Epithelial cell of alveolus of lung (primary cell): ENCODE results near the gene PCDHB6. TPM values are rescaled to one million over a fixed set of nuclear protein-coding genes. Genes with fewer than 3 reads are reported as not detected.

ENCODE experiments used
- total RNA-seq: library from RNA; depleted of rRNA; stranded (reverse); fragments of >200 nt; gene quantifications from 2 replicates; pipeline ENCODE4 v1.2.1, GENCODE V29; 2015

Gene PCDHB6
- 0.64 TPM in 1 of 2 replicates, not detected in the other for total RNA-seq

GRCh38 chr5:141149812-141150211 is at the start of gene PCDHB6:
PCDHB6 (plus strand) TSS chr5:141150057; CDS start chr5:141150258, 201 bp downstream.

GRCh38 chr5:141100243-141100805 is 49.5 kb upstream of the PCDHB6 start, which contains the start of gene PCDHB3:
PCDHB3 (plus strand) TSS chr5:141100473; CDS start chr5:141100650, 177 bp downstream.

GRCh38 chr5:141121563-141121962 is 28.3 kb upstream of the PCDHB6 start, which contains the start of gene PCDHB4:
PCDHB4 (plus strand) TSS chr5:141121818; CDS start chr5:141121999, 181 bp downstream.

GRCh38 chr5:141135030-141135717 is 14.7 kb upstream of the PCDHB6 start, which contains the start of gene PCDHB5:
PCDHB5 (plus strand) TSS chr5:141135206; CDS start chr5:141135435, 229 bp downstream.

GRCh38 chr5:141172381-141173204 is 22.7 kb downstream of the PCDHB6 start, which contains the start of gene PCDHB7:
PCDHB7 (plus strand) TSS chr5:141172644; CDS start chr5:141172836, 192 bp downstream.

GRCh38 chr5:141177577-141178191 is 27.8 kb downstream of the PCDHB6 start, which contains the start of gene PCDHB8:
PCDHB8 (plus strand) TSS chr5:141177790; CDS start chr5:141178035, 245 bp downstream.

GRCh38 chr5:141182248-141182647 is 32.4 kb downstream of the PCDHB6 start, which contains the start of gene PCDHB16:
PCDHB16 (plus strand) TSS chr5:141182387; CDS start chr5:141182560, 173 bp downstream.

GRCh38 chr5:141186897-141187512 is 37.1 kb downstream of the PCDHB6 start, which contains the start of gene PCDHB9:
PCDHB9 (plus strand) TSS chr5:141187161; CDS start chr5:141187319, 158 bp downstream.

GRCh38 chr5:141192110-141192725 is 42.4 kb downstream of the PCDHB6 start, which contains the start of gene PCDHB10:
PCDHB10 (plus strand) TSS chr5:141192353; CDS start chr5:141192553, 200 bp downstream.

GRCh38 chr5:141199359-141200235 is 49.7 kb downstream of the PCDHB6 start, which contains the start of gene PCDHB11:
PCDHB11 (plus strand) TSS chr5:141199627; CDS start chr5:141199775, 148 bp downstream.

Other genes with a start within 250 kb of the PCDHB6 start
- gene PCDHAC1, start 223.8 kb upstream of the PCDHB6 start, total RNA-seq: 0.26 TPM in 1 of 2 replicates, not detected in the other
- 0.39 TPM in 1 of 2 replicates, not detected in the other for gene PCDHAC2, start 183.6 kb upstream of the PCDHB6 start, total RNA-seq
- not detected in 2 replicates for gene PCDHB1, start 98.7 kb upstream of the PCDHB6 start, total RNA-seq
- gene PCDHB2, start 55.4 kb upstream of the PCDHB6 start, total RNA-seq: under 0.01 and 1.2 TPM in 2 replicates
- gene PCDHB3, start 49.6 kb upstream of the PCDHB6 start, total RNA-seq: 0.13 and 0.16 TPM in 2 replicates
- gene PCDHB4, start 28.2 kb upstream of the PCDHB6 start, total RNA-seq: under 0.01 TPM in 1 of 2 replicates, not detected in the other
- gene PCDHB5, start 14.9 kb upstream of the PCDHB6 start, total RNA-seq: 0.39 and 1.3 TPM in 2 replicates
- under 0.01 and 1.9 TPM in 2 replicates for gene PCDHB7, start 22.6 kb downstream of the PCDHB6 start, total RNA-seq
- not detected in 2 replicates for gene PCDHB8, start 27.7 kb downstream of the PCDHB6 start, total RNA-seq
- 0.08 and 0.13 TPM in 2 replicates for gene PCDHB16, start 32.3 kb downstream of the PCDHB6 start, total RNA-seq
- gene PCDHB9, start 37.1 kb downstream of the PCDHB6 start, total RNA-seq: 0.08 TPM in 1 of 2 replicates, not detected in the other
- gene PCDHB10, start 42.3 kb downstream of the PCDHB6 start, total RNA-seq: 0.13 and 0.24 TPM in 2 replicates
- 0.13 and 1.7 TPM in 2 replicates for gene PCDHB11, start 49.6 kb downstream of the PCDHB6 start, total RNA-seq
- gene PCDHB12, start 58.7 kb downstream of the PCDHB6 start, total RNA-seq: 0.08 TPM in 1 of 2 replicates, not detected in the other
- gene PCDHB13, start 63.9 kb downstream of the PCDHB6 start, total RNA-seq: 0.26 and 1.0 TPM in 2 replicates
- 1.4 TPM in 1 of 2 replicates, not detected in the other for gene PCDHB14, start 73.3 kb downstream of the PCDHB6 start, total RNA-seq
- under 0.01 and 0.48 TPM in 2 replicates for gene PCDHB15, start 95.3 kb downstream of the PCDHB6 start, total RNA-seq
- not detected in 2 replicates for gene SLC25A2, start 154.0 kb downstream of the PCDHB6 start, total RNA-seq
- 45.3 and 69.6 TPM in 2 replicates for gene TAF7, start 170.7 kb downstream of the PCDHB6 start, total RNA-seq
- gene PCDHGA1, start 180.5 kb downstream of the PCDHB6 start, total RNA-seq: 0.13 and 0.64 TPM in 2 replicates
- 0.39 and 3.8 TPM in 2 replicates for gene PCDHGA2, start 188.7 kb downstream of the PCDHB6 start, total RNA-seq
- gene PCDHGA3, start 193.8 kb downstream of the PCDHB6 start, total RNA-seq: 0.65 and 0.72 TPM in 2 replicates
- 0.39 and 2.2 TPM in 2 replicates for gene PCDHGB1, start 200.0 kb downstream of the PCDHB6 start, total RNA-seq
- gene PCDHGA4, start 205.0 kb downstream of the PCDHB6 start, total RNA-seq: 0.78 and 6.0 TPM in 2 replicates
- gene PCDHGB2, start 209.9 kb downstream of the PCDHB6 start, total RNA-seq: 0.39 and 3.0 TPM in 2 replicates
- gene PCDHGA5, start 214.1 kb downstream of the PCDHB6 start, total RNA-seq: 0.13 and 1.3 TPM in 2 replicates
- gene PCDHGB3, start 220.2 kb downstream of the PCDHB6 start, total RNA-seq: 0.39 and 6.1 TPM in 2 replicates
- 1.0 and 3.0 TPM in 2 replicates for gene PCDHGA6, start 223.8 kb downstream of the PCDHB6 start, total RNA-seq
- 0.65 and 4.0 TPM in 2 replicates for gene PCDHGA7, start 232.7 kb downstream of the PCDHB6 start, total RNA-seq
- gene PCDHGB4, start 237.6 kb downstream of the PCDHB6 start, total RNA-seq: 3.7 and 9.3 TPM in 2 replicates
- 0.65 and 1.2 TPM in 2 replicates for gene PCDHGA8, start 242.6 kb downstream of the PCDHB6 start, total RNA-seq
- 7.6 and 13.0 TPM in 2 replicates for gene PCDHGB5, start 247.9 kb downstream of the PCDHB6 start, total RNA-seq